Fibroblast of mammary gland (primary cell): Measurements from ENCODE around the gene AUH.

Experiments
- DNase-seq: peaks from one replicate; pipeline ENCODE4 v3.0.0-alpha.2; 2010; ENCODE audit warnings: low read depth
- H3K4me3 ChIP-seq: 2 replicates; pipeline ENCODE4 v1.5.1; 2011; ENCODE audit warnings: low read depth, mild to moderate bottlenecking, low read length, moderate library complexity; ENCODE audit not compliant: control insufficient read depth
- TF ChIP-seq, protein P1 (sequence below): conservative IDR thresholded peaks from 2 replicates; pipeline ENCODE4 v1.5.1; 2011; ENCODE audit warnings: low read depth, low read length, inconsistent platforms; ENCODE audit not compliant: control insufficient read depth, insufficient read depth

AUH gene

DNA sequence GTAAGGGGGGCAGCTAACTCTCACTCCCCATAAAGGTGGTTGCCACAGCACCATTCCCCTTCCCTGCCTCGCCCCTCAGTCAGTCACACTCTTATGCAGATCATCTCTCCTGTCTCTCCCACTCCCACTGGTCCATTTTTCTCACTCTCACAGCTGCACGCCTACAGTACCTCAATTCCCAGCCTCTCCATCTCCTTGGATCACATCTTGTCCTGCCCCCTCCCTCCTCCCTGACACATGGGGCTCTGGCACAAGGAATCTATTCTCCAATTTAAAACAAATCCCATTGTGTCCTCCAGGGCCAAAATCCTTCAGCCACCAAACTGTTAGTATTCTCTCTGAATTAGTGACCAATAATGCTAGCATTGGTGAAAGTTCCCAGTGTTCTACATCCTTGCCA lies 114.4 kb downstream of the AUH start:
- no peak for DNase-seq
- no peak overlapping the region for H3K4me3 ChIP-seq
- TF ChIP-seq, protein P1, sequence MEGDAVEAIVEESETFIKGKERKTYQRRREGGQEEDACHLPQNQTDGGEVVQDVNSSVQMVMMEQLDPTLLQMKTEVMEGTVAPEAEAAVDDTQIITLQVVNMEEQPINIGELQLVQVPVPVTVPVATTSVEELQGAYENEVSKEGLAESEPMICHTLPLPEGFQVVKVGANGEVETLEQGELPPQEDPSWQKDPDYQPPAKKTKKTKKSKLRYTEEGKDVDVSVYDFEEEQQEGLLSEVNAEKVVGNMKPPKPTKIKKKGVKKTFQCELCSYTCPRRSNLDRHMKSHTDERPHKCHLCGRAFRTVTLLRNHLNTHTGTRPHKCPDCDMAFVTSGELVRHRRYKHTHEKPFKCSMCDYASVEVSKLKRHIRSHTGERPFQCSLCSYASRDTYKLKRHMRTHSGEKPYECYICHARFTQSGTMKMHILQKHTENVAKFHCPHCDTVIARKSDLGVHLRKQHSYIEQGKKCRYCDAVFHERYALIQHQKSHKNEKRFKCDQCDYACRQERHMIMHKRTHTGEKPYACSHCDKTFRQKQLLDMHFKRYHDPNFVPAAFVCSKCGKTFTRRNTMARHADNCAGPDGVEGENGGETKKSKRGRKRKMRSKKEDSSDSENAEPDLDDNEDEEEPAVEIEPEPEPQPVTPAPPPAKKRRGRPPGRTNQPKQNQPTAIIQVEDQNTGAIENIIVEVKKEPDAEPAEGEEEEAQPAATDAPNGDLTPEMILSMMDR, result no peak

DNA sequence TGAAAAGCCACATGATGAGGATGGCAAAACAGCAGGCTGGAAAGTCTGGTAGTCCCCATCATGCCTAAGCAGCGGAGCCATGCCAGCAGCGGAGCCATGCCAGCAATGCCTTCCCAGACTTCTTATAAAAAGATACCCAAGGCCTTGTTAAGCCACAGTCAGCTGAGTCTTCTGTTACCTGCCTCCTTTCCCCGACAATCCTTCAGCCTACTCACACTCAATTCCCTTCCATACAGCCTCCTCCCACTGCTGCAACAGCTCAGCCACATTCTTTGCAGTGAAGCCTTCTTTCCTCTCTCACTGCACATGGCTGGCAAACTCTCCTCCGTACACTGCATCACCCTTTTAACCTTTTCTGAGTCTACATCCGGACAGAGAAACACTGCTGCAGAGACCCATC lies 114.9 kb downstream of the AUH start:
- DNase-seq, result peak; percentile 27
- no peak overlapping the region for H3K4me3 ChIP-seq
- TF ChIP-seq, protein P1, result no peak

GRCh38 chr9:91245431-91246313 lies 116.0 kb downstream of the AUH start:
- no peak overlapping the region for H3K4me3 ChIP-seq
- peak; percentile 50 for DNase-seq
- TF ChIP-seq, protein P1, result no peak

DNA sequence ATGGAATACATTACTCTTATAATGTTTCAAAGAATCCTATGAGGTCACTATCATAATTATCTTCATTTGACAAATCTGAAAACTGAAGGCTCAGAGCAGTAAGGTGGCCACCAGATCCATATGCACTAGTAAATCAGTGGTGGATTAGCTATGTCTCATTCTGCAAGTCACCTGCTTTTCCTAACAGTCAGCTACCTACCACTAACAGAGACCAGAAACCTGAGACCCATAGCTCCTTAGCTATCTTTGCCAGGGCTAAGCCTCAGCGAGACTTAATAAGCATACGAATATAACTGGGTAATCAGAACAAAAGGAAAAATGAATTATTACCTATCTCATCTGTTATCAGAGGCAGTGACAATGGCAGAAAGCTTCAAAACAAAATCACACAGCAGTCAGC lies 118.7 kb downstream of the AUH start:
- no peak for DNase-seq
- no peak overlapping the region for H3K4me3 ChIP-seq
- TF ChIP-seq, protein P1, result no peak

- DNase-seq, result no peak
- TF ChIP-seq, protein P1, result no peak
These were observed 119.8 kb downstream of the AUH start for GRCh38 chr9:91241909-91242308.

DNA sequence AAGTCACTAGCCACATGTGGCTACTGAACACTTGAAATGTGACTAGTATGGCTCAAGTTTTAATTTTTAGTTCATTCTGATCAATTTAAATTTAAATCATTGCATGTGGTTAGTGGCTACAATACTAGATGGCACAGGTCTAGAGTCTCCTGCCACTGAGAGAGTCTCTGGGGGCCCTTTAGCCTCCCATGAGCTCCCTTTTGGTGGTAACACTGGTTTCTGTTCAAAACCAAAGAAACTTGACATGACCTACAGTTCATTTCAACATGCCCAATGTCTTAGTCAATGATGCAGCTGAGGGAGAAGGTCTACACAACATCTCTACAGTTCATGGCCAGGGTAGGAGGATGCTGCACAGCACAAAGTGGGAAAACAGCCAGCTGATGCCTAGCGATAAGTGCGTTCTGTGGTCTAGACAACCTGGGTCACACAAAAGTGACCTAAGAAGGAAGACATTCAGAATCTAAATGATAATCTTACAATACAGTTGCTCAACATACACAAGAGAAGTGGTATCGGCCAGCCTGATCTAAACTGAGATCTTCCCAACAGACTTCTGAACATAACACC lies 121.0 kb downstream of the AUH start:
- TF ChIP-seq, protein P1, result no peak
- H3K4me3 ChIP-seq, result no peak overlapping the region
- DNase-seq, result no peak

More at GRCh38 chr9:91241909-91242308, 119.8 kb downstream of the AUH start:
- H3K4me3 ChIP-seq, result no peak overlapping the region
